Measurements from ENCODE around the gene SLC25A42. TPM values are rescaled to one million over a fixed set of nuclear protein-coding genes. Genes with fewer than 3 reads are reported as not detected.
A peak's percentile ranks its signal among the peaks of the same experiment; 100 is the strongest.

SLC25A42 gene
- total and polyA plus RNA-seq, 3 donors from 2014 or later: 14.0 to 14.7 (median 14.3) TPM

- WGBS, 2 donors: 91 to 92% methylated on average over 22 to 25 of the region's 25 CpGs
- H3K27me3 ChIP-seq: no peaks in the 10 kb centered on the region
- no peak overlapping the region for H3K27ac ChIP-seq
- no peaks in the 10 kb centered on the region for H3K36me3 ChIP-seq (ENCODE audit: low read depth, missing control alignments)
- no peak overlapping the region for H3K4me3 ChIP-seq
- H3K9me3 ChIP-seq: no peaks in the 10 kb centered on the region
- TF ChIP-seq POLR2A (IDR thresholded peaks at IDR 0.05) (no peak), CTCF (IDR thresholded peaks at IDR 0.05) (peak; percentile 40 to 63 (median 59))
- peak; percentile 65 for DNase-seq
- intact Hi-C loops (cut with DNase I; ENCODE audit: low total_unique reads): no loop called here
- H3K4me1 ChIP-seq: no peaks in the 10 kb centered on the region
Measured at GRCh38 chr19:19053508-19054314, 10.1 kb upstream of the SLC25A42 start.

- DNase-seq: no peak
- Histone ChIP-seq H3K27ac (no peak overlapping the region), H3K4me1 (peaks cover 7% of the 10 kb centered on the region), H3K4me3 (no peak overlapping the region), H3K9me3 (no peaks in the 10 kb centered on the region), H3K27me3 (no peaks in the 10 kb centered on the region), H3K36me3 (ENCODE audit: low read depth, missing control alignments) (no peaks in the 10 kb centered on the region)
- intact Hi-C loops (cut with DNase I; ENCODE audit: low total_unique reads): no loop called here
- 93 to 94% methylated on average over 8 to 15 of the region's 15 CpGs for WGBS, 2 donors
- TF ChIP-seq CTCF (IDR thresholded peaks at IDR 0.05): no peak
- no peak for TF ChIP-seq POLR2A (IDR thresholded peaks at IDR 0.05)
Measured at GRCh38 chr19:19054315-19054938, 9.4 kb upstream of the SLC25A42 start.

GRCh38 chr19:19054939-19055440 lies 8.8 kb upstream of the SLC25A42 start:
- Histone ChIP-seq H3K4me3 (no peak overlapping the region), H3K27me3 (no peaks in the 10 kb centered on the region), H3K9me3 (no peaks in the 10 kb centered on the region), H3K36me3 (ENCODE audit: low read depth, missing control alignments) (no peaks in the 10 kb centered on the region), H3K4me1 (peaks cover 8% of the 10 kb centered on the region), H3K27ac (no peak overlapping the region)
- no peak for DNase-seq
- 89 to 93% methylated on average over 12 to 18 of the region's 19 CpGs for WGBS, 2 donors
- intact Hi-C loops (cut with DNase I; ENCODE audit: low total_unique reads): no loop called here
- TF ChIP-seq CTCF (IDR thresholded peaks at IDR 0.05): no peak
- no peak for TF ChIP-seq POLR2A (IDR thresholded peaks at IDR 0.05)

- no peak for DNase-seq
- no peak for TF ChIP-seq POLR2A (IDR thresholded peaks at IDR 0.05)
- TF ChIP-seq CTCF (IDR thresholded peaks at IDR 0.05): no peak
- Histone ChIP-seq H3K9me3 (no peaks in the 10 kb centered on the region), H3K27ac (no peak overlapping the region), H3K4me1 (peaks cover 8% of the 10 kb centered on the region), H3K27me3 (no peaks in the 10 kb centered on the region), H3K36me3 (ENCODE audit: low read depth, missing control alignments) (no peaks in the 10 kb centered on the region), H3K4me3 (no peak overlapping the region)
- intact Hi-C loops (cut with DNase I; ENCODE audit: low total_unique reads): no loop called here
- 97% methylated on average over 10 to 13 of the region's 13 CpGs for WGBS, 2 donors
Measured at GRCh38 chr19:19055701-19056100, 8.1 kb upstream of the SLC25A42 start.
